Activated CD8-positive, alpha-beta memory T cell treated with anti-CD3 and anti-CD28 coated beads, Interleukin-2, amount 50 U/mL, for 24 hours (primary cell): Measurements from ENCODE around the gene CHST7.

Source experiments
- DNase-seq: peaks from one replicate; pipeline ENCODE4 v3.0.0-alpha.2; 2020; ENCODE audit errors: extremely low read depth

Gene CHST7

DNA sequence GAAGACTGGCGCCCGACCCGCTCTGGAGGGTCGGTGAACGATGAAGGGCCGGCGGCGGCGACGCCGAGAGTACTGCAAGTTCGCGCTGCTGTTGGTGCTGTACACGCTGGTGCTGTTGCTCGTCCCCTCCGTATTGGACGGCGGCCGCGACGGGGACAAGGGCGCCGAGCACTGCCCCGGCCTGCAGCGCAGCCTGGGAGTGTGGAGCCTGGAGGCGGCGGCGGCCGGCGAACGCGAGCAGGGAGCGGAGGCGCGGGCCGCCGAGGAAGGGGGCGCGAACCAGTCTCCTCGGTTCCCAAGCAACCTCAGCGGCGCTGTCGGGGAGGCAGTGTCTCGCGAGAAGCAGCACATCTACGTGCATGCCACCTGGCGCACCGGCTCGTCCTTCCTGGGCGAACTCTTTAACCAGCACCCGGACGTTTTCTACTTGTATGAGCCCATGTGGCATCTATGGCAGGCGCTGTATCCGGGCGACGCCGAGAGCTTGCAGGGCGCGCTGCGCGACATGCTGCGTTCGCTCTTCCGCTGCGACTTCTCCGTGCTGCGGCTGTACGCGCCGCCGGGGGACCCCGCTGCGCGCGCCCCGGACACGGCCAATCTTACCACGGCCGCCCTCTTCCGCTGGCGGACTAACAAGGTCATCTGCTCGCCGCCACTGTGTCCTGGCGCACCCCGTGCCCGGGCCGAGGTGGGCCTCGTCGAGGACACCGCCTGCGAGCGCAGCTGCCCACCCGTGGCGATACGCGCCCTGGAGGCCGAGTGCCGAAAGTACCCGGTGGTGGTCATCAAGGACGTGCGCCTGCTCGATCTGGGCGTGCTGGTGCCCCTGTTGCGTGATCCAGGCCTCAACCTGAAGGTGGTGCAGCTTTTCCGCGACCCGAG lies 568 bp downstream of the CHST7 start:
- no peak for DNase-seq

DNA sequence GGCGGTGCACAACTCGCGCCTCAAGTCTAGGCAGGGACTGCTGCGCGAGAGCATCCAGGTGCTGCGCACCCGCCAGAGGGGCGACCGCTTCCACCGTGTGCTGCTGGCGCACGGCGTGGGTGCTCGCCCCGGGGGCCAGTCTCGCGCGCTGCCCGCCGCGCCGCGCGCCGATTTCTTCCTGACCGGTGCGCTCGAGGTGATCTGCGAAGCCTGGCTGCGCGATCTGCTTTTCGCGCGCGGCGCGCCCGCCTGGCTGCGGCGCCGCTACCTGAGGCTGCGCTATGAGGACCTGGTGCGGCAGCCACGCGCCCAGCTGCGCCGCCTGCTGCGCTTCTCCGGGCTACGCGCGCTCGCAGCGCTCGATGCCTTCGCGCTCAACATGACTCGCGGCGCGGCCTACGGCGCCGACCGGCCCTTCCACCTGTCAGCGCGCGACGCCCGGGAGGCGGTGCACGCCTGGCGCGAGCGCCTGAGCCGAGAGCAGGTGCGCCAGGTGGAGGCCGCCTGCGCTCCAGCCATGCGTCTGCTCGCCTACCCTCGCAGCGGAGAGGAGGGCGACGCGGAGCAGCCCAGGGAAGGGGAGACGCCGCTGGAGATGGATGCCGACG lies 1.3 kb downstream of the CHST7 start:
- no peak for DNase-seq

GRCh38 chrX:46575586-46575985 lies 2.0 kb downstream of the CHST7 start:
- DNase-seq = no peak

DNA sequence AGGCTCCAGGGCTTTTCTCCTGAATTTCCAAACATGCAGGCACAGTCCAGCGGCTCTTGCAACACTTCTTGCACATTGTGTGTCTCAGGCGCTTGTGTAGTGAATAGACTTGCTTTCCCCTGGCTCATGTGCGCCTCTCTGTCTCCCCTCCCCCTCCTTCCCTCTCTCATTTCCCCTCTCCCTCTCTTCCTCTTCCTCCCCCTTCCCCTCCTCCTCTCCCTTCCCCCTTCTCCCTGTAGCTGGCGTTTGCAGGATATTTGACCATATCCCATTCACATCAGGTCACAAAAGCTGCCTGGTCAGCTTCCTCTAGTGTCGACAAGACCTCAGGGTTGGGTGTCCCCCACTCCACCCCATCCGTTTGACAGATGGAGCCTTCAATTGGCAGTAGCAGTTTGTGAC lies 2.4 kb downstream of the CHST7 start:
- DNase-seq = no peak

DNA sequence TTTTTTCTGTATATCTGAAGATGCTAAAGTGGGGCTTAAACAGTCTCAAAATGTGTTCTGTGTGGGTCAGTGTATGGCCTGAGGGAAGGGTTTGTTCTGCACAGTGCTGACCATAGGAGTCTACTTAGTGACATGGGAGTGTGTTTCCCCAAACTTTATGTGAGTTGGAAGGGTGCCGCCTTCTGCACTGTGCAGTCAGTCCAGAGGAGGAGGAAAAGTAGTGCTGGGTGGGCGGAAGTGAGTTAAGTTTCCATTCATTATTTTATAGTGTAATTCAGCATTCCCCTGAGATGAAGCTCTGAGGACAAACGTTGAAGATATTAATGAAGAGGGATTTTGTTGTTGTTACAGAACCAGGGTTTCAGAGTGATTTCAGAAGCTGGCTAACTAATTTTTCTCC lies 2.9 kb downstream of the CHST7 start:
- DNase-seq = no peak

- DNase-seq = no peak
Measured at GRCh38 chrX:46577221-46578005, 3.8 kb downstream of the CHST7 start.

GRCh38 chrX:46579250-46579649 lies 5.7 kb downstream of the CHST7 start:
- no peak for DNase-seq

DNA sequence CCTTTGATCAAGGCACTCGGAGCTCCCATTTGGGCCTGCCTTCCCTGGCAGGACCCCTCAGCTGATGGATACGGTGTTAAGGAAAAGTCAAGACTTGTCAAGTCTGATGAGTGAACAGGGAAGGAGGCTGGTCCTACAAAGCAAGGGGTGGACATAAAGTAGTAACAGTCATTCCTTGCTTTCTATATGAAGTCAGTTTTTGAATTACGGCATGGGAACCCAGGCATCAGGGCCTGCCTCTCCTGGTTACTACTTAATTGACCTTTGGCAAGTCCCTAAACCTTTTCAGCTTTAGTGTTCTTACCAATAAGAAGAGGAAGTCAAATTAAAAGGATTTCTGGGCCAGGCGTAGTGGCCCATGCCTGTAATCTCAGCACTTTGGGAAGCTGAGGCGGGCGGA lies 7.0 kb downstream of the CHST7 start:
- DNase-seq = no peak

- no peak for DNase-seq
Measured at GRCh38 chrX:46582325-46582724, 8.8 kb downstream of the CHST7 start.

DNA sequence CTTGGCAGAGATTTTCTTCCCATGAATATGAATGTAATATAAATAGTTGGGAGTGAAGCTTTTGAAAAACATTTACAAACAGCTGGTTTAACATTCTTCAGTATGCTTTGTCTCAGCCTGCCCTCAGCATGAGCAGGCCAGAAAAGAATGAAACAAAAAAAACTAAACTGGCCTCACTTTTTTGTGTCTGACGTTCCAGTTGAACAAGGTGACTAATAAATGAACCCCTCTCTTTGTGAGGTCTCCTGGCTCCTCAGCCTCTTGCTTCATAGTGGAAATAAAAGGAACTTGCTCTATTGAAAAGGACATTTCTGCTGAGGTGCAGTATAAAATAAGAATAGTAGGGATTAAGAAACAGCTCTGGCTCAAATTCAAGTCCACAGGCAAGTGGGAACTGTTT lies 9.4 kb downstream of the CHST7 start:
- DNase-seq = no peak

DNA sequence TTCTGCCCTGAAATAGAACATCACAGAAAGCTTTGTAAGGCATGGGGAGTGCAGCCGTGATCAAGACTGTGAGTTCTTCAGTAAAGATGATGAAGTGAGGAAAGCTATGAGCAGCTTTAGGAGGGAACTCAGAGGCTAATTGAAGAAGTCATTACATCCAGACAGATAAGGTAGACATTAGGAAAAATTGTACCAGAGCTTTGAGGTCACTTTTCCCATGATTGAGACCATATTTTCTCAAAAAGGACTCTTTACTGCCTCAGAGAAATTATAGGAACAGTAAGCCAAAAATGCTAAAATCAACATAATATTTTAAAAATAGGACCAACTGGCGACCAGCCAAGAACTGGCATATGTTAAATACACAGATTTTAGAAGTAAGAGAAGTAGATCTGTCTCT lies 11.2 kb downstream of the CHST7 start:
- no peak for DNase-seq

- no peak for DNase-seq
Measured at GRCh38 chrX:46587158-46587557, 13.6 kb downstream of the CHST7 start.

DNA sequence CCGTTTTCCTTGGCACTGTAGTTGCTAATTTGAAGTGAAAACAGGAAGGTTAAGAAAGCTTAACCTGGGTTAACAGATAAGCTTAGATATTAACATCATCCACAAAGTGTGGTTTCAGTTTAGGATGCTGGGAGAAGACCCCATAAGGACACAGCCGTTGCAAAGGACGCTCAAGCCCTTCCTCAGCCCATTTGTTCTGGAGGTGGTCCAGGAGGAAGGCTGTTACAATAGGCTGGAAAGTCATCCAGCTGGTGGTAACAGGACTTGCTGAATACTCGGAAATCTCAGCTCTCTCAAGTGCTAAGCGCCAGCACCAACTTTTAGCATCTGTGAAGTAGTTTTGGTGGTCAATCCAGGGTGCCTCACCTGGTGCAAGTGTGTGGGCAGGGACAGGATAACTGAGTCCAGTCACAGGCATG lies 14.2 kb downstream of the CHST7 start:
- DNase-seq = no peak

DNA sequence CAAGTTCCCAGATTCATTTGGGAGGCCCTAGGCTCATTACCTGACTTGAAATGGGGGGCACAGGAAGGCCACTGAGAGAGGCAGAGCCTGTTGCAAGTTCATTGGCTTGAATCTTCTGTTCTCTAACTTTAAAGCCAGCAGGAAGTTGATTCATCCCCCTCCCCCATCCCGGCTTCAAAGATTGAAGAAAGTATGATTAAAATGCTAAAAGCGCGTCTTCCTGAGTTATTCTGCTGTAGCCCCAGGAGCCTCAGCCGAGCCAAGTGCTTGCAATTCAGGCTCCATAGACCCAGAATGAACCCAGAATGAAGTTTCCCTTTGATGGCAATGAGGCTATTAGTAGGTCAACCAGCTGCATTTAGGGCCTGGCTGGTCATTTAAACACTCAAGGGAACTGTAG lies 14.7 kb downstream of the CHST7 start:
- DNase-seq = no peak

GRCh38 chrX:46589977-46590723 lies 16.6 kb downstream of the CHST7 start:
- no peak for DNase-seq

DNA sequence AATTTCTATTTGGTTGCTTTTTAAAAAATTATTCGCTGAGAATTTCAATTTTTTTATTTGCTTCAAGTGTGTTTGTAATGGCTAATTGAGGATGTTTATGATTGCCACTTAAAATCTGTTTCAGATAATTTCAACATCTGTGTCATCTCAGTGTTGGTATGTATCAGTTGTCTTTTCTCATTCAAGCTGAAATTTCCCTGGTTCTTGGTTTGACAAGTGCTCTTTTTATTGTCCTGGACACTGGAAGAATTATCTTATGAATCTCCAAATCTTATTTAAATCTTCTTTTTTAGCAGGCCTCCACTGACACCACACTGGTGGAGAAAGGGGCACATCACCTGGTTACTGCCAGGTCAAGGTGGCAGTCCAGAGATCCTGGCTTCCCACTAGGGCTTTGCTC lies 21.5 kb downstream of the CHST7 start:
- DNase-seq = no peak

DNA sequence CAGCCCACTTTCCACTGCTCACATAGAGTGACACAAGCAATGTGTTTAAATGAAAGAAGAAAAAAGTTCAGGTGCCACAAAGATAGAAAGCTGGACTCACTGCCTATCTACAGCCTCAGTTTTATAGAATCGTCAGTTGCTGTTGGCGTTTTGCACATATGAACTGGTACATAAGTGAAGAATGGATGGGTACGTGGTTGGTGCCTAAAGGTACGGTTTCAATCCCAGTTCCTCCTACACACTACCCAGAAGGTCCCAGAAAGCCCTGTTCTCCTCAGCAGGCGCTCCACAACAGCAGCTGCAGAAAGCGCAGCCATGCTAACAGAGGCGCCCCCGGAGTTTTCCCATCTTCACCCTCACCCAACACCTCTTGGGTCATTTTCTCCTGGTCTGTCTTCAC lies 23.6 kb downstream of the CHST7 start:
- no peak for DNase-seq

DNA sequence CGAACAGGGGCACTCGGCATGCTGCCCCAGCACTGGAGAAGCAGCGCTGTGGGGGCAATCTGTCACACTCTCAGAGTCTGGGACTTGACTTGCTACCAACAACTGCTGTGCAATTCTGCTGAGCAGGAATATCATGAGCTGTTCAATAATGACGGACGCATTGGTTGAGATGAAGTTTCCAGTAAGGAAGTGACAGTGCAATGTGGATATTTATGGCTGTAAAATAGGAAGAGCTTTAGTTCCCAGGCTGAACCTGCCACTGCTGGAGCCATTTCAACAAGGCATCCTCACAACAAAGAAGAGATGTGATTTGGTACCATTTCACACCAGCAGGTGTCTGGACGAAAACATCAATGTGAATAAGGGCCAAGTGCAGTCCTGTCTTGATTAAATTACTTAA lies 24.2 kb downstream of the CHST7 start:
- DNase-seq = no peak

GRCh38 chrX:46599051-46599560 lies 25.5 kb downstream of the CHST7 start:
- no peak for DNase-seq

DNA sequence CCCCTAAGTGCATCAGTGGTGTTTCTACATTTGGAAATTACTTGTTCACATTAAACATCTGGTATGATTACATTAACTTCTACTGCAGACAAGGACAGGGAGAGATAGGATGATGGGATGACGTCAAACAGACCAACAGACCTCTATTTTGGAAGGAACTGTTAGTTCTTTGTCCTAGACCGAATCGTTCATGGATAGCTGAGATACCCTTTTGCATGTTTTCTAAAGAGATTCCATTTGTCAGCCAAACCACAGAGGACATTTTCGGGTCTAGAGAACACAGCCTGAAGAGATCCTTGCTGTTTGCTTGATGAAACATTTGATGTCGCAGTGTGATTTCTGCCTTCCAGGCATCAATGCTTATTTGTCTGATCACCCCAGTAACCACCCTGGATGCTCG lies 27.7 kb downstream of the CHST7 start:
- no peak for DNase-seq

- DNase-seq = no peak
Measured at GRCh38 chrX:46602468-46603102, 29.0 kb downstream of the CHST7 start.
